Skin of body (tissue), 2 donors: ENCODE results near the gene ELP1. TPM values are rescaled to one million over a fixed set of nuclear protein-coding genes. Genes with fewer than 3 reads are reported as not detected.

ENCODE experiments used
- DNase-seq: peaks from one replicate; lab custom pipeline; 2025; lab: John Stamatoyannopoulos, UW
- total RNA-seq: library from RNA; depleted of rRNA; stranded (reverse); fragments of >200 nt; gene quantifications from one replicate; pipeline ENCODE4 v1.2.3, GENCODE V29; 2014

Gene ELP1
- total RNA-seq, 1 donor from 2014 or later, result 25.4 TPM

DNA sequence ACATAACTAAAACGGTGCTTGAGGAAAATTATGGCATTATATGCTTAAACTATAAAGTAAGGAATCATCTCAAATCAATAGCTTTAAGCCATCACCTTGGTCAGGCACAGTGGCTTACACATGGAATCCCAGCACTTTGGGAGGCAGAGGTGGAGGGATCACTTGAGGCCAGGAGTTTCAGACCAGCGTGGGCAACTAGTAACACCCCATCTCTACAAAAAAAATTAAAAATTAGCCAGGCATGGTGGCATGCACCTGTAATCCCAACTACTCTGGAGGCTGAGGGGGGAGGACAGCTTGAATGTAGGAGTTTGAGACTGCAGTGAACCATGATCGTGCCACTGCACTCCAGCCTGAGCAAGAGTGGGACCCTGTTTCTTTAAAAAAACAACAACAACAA, 49.2 kb downstream of the ELP1 start:
- DNase-seq, result no peak

DNA sequence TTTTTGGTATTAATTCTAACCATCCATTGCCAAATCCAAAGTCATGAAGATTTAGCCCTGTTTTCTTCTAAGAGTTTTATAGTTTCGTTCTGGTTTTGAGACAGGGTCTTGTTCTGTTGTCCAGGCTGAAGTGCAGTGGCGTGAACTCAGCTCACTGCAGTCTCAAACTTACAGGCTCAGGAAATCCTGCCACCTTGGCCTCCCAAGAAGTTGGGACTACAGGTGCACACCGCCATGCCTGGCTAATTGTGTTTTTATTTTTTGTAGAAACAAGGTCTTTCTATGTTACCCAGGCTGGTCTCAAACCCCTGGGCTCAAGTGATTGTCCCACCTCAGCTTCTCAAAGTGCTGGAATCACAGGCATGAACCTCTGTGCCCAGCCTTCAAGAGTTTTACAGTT, 50.8 kb downstream of the ELP1 start:
- DNase-seq, result no peak

- DNase-seq, result no peak
Observed at GRCh38 chr9:108882052-108882888, 51.7 kb downstream of the ELP1 start.

- DNase-seq, result no peak
Observed at GRCh38 chr9:108880738-108881316, 53.1 kb downstream of the ELP1 start.

DNA sequence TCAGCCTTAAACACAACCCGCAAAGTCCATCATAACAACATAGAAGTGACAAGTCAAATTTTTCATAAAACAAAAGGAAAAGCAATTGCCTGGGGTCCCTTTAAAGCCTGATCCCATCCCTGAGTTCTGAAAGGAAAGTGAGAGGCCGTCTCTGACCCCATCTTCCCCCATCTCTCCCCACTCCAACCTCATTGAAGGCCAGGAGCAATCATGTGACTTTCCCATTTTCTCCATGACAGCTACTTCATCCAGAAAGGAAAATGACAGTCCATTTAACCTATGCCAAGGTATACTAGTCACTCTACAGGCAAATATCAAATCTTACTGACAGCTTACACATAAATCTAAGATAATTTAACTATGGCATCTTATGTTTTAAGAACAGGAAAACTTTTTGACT, 56.4 kb downstream of the ELP1 start:
- DNase-seq, result no peak

GRCh38 chr9:108876425-108876824, 57.5 kb downstream of the ELP1 start:
- no peak for DNase-seq

- no peak for DNase-seq
Observed at GRCh38 chr9:108874058-108874788, 59.7 kb downstream of the ELP1 start.

- DNase-seq, result no peak
Observed at GRCh38 chr9:108869092-108869725, 64.7 kb downstream of the ELP1 start.

DNA sequence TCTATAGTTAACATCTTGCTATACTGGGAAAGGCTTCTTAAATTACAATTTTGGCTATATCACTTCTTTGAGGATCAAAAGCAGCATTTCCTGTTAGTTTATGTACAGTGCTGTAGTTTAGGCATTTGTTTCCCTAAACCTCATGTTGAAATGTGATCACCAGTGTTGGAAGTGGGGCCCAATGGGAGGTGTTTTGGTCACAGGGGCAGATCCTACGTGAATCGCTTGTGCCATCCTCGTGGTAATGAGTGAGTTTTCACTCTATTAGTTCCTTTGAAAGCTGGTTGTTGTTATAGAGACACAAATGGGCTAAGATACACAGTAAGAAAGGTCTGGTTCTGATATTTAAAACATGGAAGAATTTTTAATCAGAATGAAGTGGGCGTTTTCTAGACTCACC, 66.1 kb downstream of the ELP1 start:
- no peak for DNase-seq

- no peak for DNase-seq
Observed at GRCh38 chr9:108867116-108867515, 66.8 kb downstream of the ELP1 start.

GRCh38 chr9:108866001-108866420, 67.9 kb downstream of the ELP1 start:
- no peak for DNase-seq

DNA sequence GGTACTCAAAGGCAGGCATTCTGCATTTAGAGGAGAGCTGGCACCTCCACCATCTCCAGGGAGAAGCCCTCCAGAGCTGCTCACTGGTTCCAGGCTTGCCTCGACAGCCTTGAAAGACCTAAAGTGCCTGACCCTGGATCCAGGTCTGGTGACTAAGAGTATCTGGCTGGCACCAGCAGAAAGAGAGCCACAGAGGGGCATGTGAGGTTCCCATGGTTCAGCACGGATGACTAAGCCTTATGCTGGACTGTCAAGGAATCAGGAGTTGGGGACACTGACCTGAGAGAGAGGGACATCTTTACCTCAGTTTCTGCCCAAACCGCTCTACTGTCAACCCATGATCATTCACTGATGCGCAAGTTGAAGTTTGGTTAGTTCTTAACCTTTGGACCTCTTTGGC, 68.9 kb downstream of the ELP1 start:
- DNase-seq, result no peak

DNA sequence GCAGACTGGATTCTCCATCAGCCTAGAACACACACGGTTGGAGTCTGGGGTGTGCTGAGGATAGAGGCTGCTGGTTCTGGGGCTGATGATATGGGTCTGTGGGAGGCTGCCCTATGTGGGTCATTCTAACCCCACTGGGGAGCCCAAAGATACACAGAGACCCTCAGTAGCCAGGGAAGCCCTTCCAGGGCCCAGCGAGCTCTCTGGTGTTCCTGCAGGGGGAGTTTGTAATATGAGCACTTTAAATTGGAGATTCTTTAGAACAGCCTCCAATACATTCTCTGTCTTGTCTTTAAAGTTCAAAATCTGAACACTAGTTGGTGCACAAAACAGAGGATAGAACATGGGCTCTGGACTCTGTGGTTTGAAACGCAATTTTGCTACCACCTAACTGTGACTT, 69.5 kb downstream of the ELP1 start:
- no peak for DNase-seq

DNA sequence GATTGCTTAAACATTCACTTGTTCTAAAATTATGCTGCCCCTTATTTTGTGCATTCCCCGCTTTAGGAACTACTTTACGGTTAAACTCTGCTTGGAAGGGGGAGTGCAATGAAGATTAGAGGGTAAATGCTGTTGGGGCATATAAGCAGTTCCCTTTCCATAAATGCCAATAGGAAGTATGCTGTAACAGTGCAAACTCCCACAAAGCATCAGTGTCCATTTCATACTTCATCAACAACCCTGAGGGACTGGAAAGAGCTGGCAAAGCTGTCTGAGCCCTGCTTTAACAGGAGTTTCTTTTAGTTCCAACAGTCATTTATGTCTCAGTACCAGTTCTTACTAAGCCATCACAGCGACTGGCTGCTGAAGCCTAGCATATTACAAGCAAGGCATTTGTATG, 70.0 kb downstream of the ELP1 start:
- no peak for DNase-seq

GRCh38 chr9:108861997-108862396, 71.9 kb downstream of the ELP1 start, which contains the start of gene ACTL7A:
ACTL7A (plus strand) TSS chr9:108862266; CDS start chr9:108862323, 57 bp downstream.
- DNase-seq, result no peak

DNA sequence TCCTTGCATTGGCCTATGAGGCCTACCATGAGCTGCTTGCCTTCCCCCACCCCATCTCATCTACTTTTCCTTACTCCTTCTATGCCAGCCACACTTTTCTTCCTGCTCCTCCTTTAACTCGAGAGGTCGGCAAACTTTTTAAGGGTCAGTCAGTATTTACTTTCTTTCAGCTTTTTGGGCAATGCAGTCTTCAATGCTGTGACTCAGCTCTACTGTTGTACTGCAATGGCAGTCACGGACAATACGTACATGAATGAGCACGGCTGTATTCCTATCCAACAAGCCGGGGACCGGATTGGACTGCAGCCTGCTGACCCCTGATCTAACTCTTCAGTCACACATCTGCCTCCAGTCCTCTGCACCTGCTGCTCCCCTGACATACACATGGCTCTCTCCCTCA, 72.5 kb downstream of the ELP1 start:
- DNase-seq, result no peak

GRCh38 chr9:108860764-108861163, 73.2 kb downstream of the ELP1 start:
- DNase-seq, result no peak

GRCh38 chr9:108860354-108860753, 73.6 kb downstream of the ELP1 start:
- no peak for DNase-seq

GRCh38 chr9:108859459-108860114, 74.3 kb downstream of the ELP1 start:
- no peak for DNase-seq

DNA sequence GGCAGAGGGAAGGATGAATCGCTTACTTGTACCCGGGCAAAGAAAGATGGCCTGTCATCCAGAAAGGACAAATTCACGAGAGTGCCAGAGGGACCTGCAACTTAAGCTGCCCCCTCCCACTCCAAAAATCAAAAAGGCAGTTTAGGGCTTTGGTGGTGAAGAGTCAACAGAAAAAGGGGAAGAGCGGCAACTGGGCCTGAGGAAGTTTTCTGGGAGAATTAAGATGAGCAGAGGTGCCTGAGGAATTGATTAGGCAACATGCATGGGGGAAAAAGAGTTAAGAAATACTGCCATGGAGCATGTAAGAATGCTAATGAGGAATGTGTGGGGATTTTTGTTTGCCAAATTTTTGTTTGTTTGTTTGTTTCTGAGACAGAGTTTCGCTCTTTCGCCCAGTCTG, 76.4 kb downstream of the ELP1 start:
- DNase-seq, result no peak

DNA sequence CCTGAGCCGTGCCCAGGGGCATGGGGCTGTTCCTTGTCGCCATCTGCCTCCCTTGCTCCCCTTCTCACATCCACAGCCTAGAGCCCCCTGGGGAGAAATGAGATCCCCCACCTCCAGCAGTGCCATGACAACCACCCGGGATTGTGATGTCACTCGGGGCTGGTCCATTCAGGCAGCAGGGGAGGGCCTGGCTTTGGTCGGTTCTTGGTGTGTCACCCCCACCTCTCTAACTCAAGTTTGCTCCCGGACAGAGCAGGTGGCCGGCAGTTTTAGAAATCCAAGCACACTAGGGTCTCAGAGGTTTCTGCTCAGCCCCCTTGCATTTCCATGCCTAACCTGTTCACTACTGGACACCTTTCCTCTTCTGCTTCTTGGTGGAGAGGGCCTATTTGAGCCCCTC, 78.0 kb downstream of the ELP1 start, which contains the start of gene ACTL7B:
Gene ACTL7B (minus strand): TSS at position 99 of the 400 bp plus-strand sequence. CDS start 56 bp downstream, at position 43.
- no peak for DNase-seq
